Testis (tissue), 2 donors: ENCODE measurements around the gene TNFAIP3.

ENCODE experiments used
- POLR2A ChIP-seq: fragments of 450-650 bp; IDR thresholded peaks from one replicate; pipeline ENCODE4 v1.6.1; 2017; ENCODE audit warnings: antibody characterized with exemption, mild to moderate bottlenecking, moderate library complexity
- TF ChIP-seq, protein P1 (sequence below), 3 experiments: fragments of 450-650 bp in 2 of 3; fragments of 200-600 bp in 1 of 3; sonication (generic) in 1 of 3; IDR thresholded peaks; one replicate each; pipeline ENCODE4 v1.5.1; 2016 to 2019; ENCODE audit warnings: antibody characterized with exemption in 3 of 3, mild to moderate bottlenecking in 2 of 3, moderate library complexity in 1 of 3

DNA sequence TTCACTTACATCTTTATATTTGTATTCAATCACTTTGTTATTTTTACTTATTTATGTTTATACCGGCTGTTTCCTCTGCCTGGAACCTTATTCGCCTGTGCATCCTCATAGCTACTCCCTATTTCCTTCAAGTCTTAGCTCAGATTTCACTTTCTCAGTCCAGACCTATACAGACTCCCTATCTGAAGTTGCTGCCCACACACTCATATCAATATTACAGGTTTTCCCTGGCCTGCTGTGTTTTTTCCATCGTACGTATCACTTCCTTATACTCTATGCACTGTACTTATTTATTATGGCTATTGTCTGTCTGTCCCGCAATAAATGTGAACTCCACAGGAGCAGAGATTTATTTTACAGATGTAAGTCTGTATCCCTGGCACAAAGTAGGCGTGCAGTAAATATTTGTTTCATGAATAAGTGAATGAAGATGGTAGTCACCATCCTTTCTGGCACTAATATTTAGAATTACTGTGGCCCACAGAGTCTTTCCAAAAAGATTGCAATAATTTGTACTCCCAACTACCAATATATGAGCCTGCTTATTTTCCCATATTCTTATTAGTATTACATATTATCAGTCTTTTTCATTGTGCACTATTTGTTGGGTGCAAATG, 64.9 kb downstream of the TNFAIP3 start:
- TF ChIP-seq, protein P1, sequence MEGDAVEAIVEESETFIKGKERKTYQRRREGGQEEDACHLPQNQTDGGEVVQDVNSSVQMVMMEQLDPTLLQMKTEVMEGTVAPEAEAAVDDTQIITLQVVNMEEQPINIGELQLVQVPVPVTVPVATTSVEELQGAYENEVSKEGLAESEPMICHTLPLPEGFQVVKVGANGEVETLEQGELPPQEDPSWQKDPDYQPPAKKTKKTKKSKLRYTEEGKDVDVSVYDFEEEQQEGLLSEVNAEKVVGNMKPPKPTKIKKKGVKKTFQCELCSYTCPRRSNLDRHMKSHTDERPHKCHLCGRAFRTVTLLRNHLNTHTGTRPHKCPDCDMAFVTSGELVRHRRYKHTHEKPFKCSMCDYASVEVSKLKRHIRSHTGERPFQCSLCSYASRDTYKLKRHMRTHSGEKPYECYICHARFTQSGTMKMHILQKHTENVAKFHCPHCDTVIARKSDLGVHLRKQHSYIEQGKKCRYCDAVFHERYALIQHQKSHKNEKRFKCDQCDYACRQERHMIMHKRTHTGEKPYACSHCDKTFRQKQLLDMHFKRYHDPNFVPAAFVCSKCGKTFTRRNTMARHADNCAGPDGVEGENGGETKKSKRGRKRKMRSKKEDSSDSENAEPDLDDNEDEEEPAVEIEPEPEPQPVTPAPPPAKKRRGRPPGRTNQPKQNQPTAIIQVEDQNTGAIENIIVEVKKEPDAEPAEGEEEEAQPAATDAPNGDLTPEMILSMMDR (IDR thresholded peaks at IDR 0.05) = no peak
- no peak for TF ChIP-seq POLR2A
